SK-N-SH (cell line): Measurements from ENCODE around the gene CDH13. TPM values are rescaled to one million over a fixed set of nuclear protein-coding genes. Genes with fewer than 3 reads are reported as not detected.

ENCODE experiments used
- CTCF ChIA-PET: fragments of 300-600, 350-600 bp; formaldehyde crosslinking; extraction: SDS; loops from one replicate; lab custom pipeline; 2021; lab: Yijun Ruan, JAX
- POLR2A ChIA-PET: fragments of 350-600 bp; sonication (Branson Sonifier 250); formaldehyde crosslinking; extraction: SDS; loops from one replicate; lab custom pipeline; 2020; ENCODE audit warnings: antibody characterized with exemption, inconsistent platforms; lab: Yijun Ruan, JAX
- DNase-seq: peaks from one replicate; pipeline ENCODE4 v3.0.0; 2012
- H2AFZ ChIP-seq: fragments of 200-600 bp; sonication (generic); 2 replicates; pipeline ENCODE4 v1.8.1; 2016; ENCODE audit warnings: antibody characterized with exemption, mild to moderate bottlenecking, low read depth
- H3F3A ChIP-seq: fragments of 200-600 bp; sonication (generic); replicated peaks from 2 replicates; pipeline ENCODE3; 2016; ENCODE audit warnings: antibody characterized with exemption, mild to moderate bottlenecking; ENCODE audit not compliant: insufficient read depth
- H3K27ac ChIP-seq, 2 experiments: fragments of 200-500 bp in 1 of 2; fragments of 200-600 bp in 1 of 2; sonication (Bioruptor generic) in 1 of 2; sonication (generic), shearing (Covaris generic) in 1 of 2; 2 replicates each; pipeline versions ENCODE4 v1.5.1 to v1.6.1; 2014 to 2016; ENCODE audit warnings: low read depth in 2 of 2, inconsistent platforms in 1 of 2, low read length in 1 of 2, mild to moderate bottlenecking in 1 of 2, mixed read lengths in 1 of 2
- H3K27me3 ChIP-seq: fragments of 200-600 bp; sonication (generic), shearing (Covaris generic); 2 replicates; pipeline ENCODE4 v1.6.1; 2016; ENCODE audit warnings: mixed run types; ENCODE audit not compliant: insufficient read depth
- H3K36me3 ChIP-seq, 2 experiments: fragments of 200-500 bp in 1 of 2; fragments of 200-600 bp in 1 of 2; sonication (Bioruptor generic) in 1 of 2; sonication (generic) in 1 of 2; replicated peaks in 1 of 2; 2 replicates each; pipeline versions ENCODE3 to v1.5.1; 2014 to 2016; ENCODE audit warnings: low read length in 1 of 2, mild to moderate bottlenecking in 1 of 2; ENCODE audit not compliant: insufficient read depth in 2 of 2, control insufficient read depth in 1 of 2
- H3K4me1 ChIP-seq, 2 experiments: fragments of 200-500 bp in 1 of 2; fragments of 200-600 bp in 1 of 2; sonication (Bioruptor generic) in 1 of 2; sonication (generic), shearing (Covaris generic) in 1 of 2; 2 replicates each; pipeline versions ENCODE4 v1.5.1 to v1.6.1; 2014 to 2016; ENCODE audit warnings: low read depth in 1 of 2, low read length in 1 of 2, mixed run types in 1 of 2; ENCODE audit not compliant: insufficient read depth in 2 of 2, control insufficient read depth in 1 of 2
- H3K4me2 ChIP-seq: fragments of 200-600 bp; sonication (generic), shearing (Covaris generic); 2 replicates; pipeline ENCODE4 v1.6.1; 2017; ENCODE audit warnings: mixed run types
- H3K4me3 ChIP-seq, 2 experiments: fragments of 200-500 bp in 1 of 2; fragments of 200-600 bp in 1 of 2; sonication (Bioruptor generic) in 1 of 2; sonication (generic), shearing (Covaris generic) in 1 of 2; 2 replicates each; pipeline versions ENCODE4 v1.5.1 to v1.8.1; 2014 to 2016; ENCODE audit warnings: low read depth in 2 of 2, inconsistent platforms in 1 of 2, low read length in 1 of 2, mild to moderate bottlenecking in 1 of 2, mixed read lengths in 1 of 2, moderate library complexity in 1 of 2
- H3K79me2 ChIP-seq: fragments of 200-600 bp; sonication (generic); 2 replicates; pipeline ENCODE4 v1.8.1; 2017; ENCODE audit warnings: mild to moderate bottlenecking; ENCODE audit not compliant: insufficient read depth
- H3K9ac ChIP-seq: fragments of 200-600 bp; sonication (generic); 2 replicates; pipeline ENCODE4 v1.6.1; 2017; ENCODE audit warnings: mixed run types
- H3K9me2 ChIP-seq: fragments of 200-600 bp; sonication (generic); 2 replicates; pipeline ENCODE4 v1.6.1; 2017; ENCODE audit warnings: mixed run types
- H3K9me3 ChIP-seq: fragments of 200-600 bp; sonication (generic); 2 replicates; pipeline ENCODE4 v1.6.1; 2017; ENCODE audit warnings: mixed run types, mild to moderate bottlenecking, moderate library complexity
- H4K20me1 ChIP-seq: fragments of 200-600 bp; sonication (generic); 2 replicates; pipeline ENCODE4 v1.6.1; 2017; ENCODE audit warnings: mild to moderate bottlenecking, mixed run types; ENCODE audit not compliant: insufficient read depth
- CTCF ChIP-seq: fragments of 200-600 bp; sonication (generic); IDR thresholded peaks from 2 replicates; pipeline ENCODE4 v1.6.1; 2017; ENCODE audit warnings: antibody characterized with exemption, mild to moderate bottlenecking, moderate library complexity
- EP300 ChIP-seq, 2 experiments: IDR thresholded peaks; 2 replicates each; pipeline versions ENCODE4 v1.4.0 to v1.6.1; 2012; ENCODE audit warnings: borderline replicate concordance in 1 of 2, low read depth in 1 of 2, low read length in 1 of 2
- EZH2phosphoT487 ChIP-seq: fragments of 200-600 bp; sonication (generic); IDR thresholded peaks from 2 replicates; pipeline ENCODE4 v1.6.1; 2017; ENCODE audit warnings: low read depth, mixed run types, mild to moderate bottlenecking, antibody characterized with exemption, moderate library complexity, borderline replicate concordance
- FOXM1 ChIP-seq: IDR thresholded peaks from 2 replicates; pipeline ENCODE4 v1.4.0; 2012; ENCODE audit warnings: low read depth, mild to moderate bottlenecking
- GABPA ChIP-seq: IDR thresholded peaks from 2 replicates; pipeline ENCODE4 v1.4.0; 2012; ENCODE audit warnings: low read depth, mild to moderate bottlenecking
- IRF3 ChIP-seq: fragments of 150-350 bp; IDR thresholded peaks from 2 replicates; pipeline ENCODE4 v1.6.1; 2016; ENCODE audit warnings: mild to moderate bottlenecking, low read depth, low read length
- JUND ChIP-seq: IDR thresholded peaks from 2 replicates; pipeline ENCODE4 v1.4.0; 2012
- NFIC ChIP-seq: IDR thresholded peaks from 2 replicates; pipeline ENCODE4 v1.4.0; 2012; ENCODE audit warnings: borderline replicate concordance
- POLR2AphosphoS5 ChIP-seq: IDR thresholded peaks from 2 replicates; pipeline ENCODE4 v1.6.1; 2012; ENCODE audit warnings: low read depth, low read length
- RXRA ChIP-seq: IDR thresholded peaks from 2 replicates; pipeline ENCODE4 v1.4.0; 2012; ENCODE audit warnings: low read depth, mild to moderate bottlenecking, borderline replicate concordance
- SIN3A ChIP-seq: IDR thresholded peaks from 2 replicates; pipeline ENCODE4 v1.6.1; 2012; ENCODE audit warnings: low read depth, mild to moderate bottlenecking, low read length, moderate library complexity, borderline replicate concordance
- SMC3 ChIP-seq: IDR thresholded peaks from 2 replicates; pipeline ENCODE4 v1.6.1; 2012; ENCODE audit warnings: low read depth, low read length, improper control_type of control experiment
- TCF12 ChIP-seq: IDR thresholded peaks from 2 replicates; pipeline ENCODE4 v1.4.0; 2012
- TEAD4 ChIP-seq: IDR thresholded peaks from 2 replicates; pipeline ENCODE4 v1.4.0; 2012; ENCODE audit warnings: mild to moderate bottlenecking, borderline replicate concordance; ENCODE audit not compliant: insufficient read depth
- YY1 ChIP-seq: IDR thresholded peaks from 2 replicates; pipeline ENCODE4 v1.4.0; 2012; ENCODE audit warnings: low read depth, mild to moderate bottlenecking
- WGBS: methylation state at CpG from one replicate; pipeline ENCODE4 v1.1.6; 2017; ENCODE audit warnings: low lambda C conversion rate; 5-methylcytosine and 5-hydroxymethylcytosine counted together
- polyA plus RNA-seq, 3 experiments: library from polyadenylated mRNA; depleted of rRNA; stranded (reverse); fragments of >200 nt; gene quantifications; 2 replicates each; pipeline ENCODE4 v1.2.3, GENCODE V29; 2012

Gene CDH13
- polyA plus RNA-seq, 1 of the 3 experiments (the other 2 are of a cell fraction): 93.0 TPM

GRCh38 chr16:83586461-83587200 lies 959.9 kb downstream of the CDH13 start:
- Histone ChIP-seq H4K20me1 (no peaks in the 10 kb centered on the region), H3K9me3 (no peaks in the 10 kb centered on the region), H3F3A (no peaks in the 10 kb centered on the region), H3K4me2 (no peak overlapping the region), H3K4me3 (no peak overlapping the region)
- no peak for TF ChIP-seq IRF3
- TF ChIP-seq TCF12: no peak
- TF ChIP-seq EZH2phosphoT487: no peak
- no peak for TF ChIP-seq SMC3
- TF ChIP-seq NFIC: no peak
- TF ChIP-seq, all 33 proteins: peak for 0
- no peaks in the 10 kb centered on the region for H3K9me2 ChIP-seq
- ChIA-PET POLR2A (no interaction called here), CTCF (no interaction called here)
- no peaks in the 10 kb centered on the region for H3K4me1 ChIP-seq
- WGBS: 9% methylated on average over 11 of the region's 11 CpGs
- no peak overlapping the region for H3K9ac ChIP-seq
- H3K79me2 ChIP-seq: no peaks in the 10 kb centered on the region
- no peaks in the 10 kb centered on the region for H3K36me3 ChIP-seq
- H3K27ac ChIP-seq: no peak overlapping the region
- DNase-seq: no peak
- H2AFZ ChIP-seq: no peak overlapping the region
- no peaks in the 10 kb centered on the region for H3K27me3 ChIP-seq

- Histone ChIP-seq H3F3A (no peaks in the 10 kb centered on the region), H3K9me2 (no peaks in the 10 kb centered on the region), H3K4me2 (no peak overlapping the region), H3K79me2 (no peaks in the 10 kb centered on the region), H3K36me3 (no peaks in the 10 kb centered on the region), H3K9ac (no peak overlapping the region), H3K27ac (no peak overlapping the region), H3K27me3 (no peaks in the 10 kb centered on the region), H4K20me1 (no peaks in the 10 kb centered on the region), H3K4me3 (no peak overlapping the region), H3K4me1 (no peaks in the 10 kb centered on the region), H3K9me3 (no peaks in the 10 kb centered on the region), H2AFZ (no peak overlapping the region)
- WGBS: 15% methylated on average over 12 of the region's 12 CpGs
- DNase-seq: no peak
- no peak for TF ChIP-seq SIN3A
- TF ChIP-seq YY1: no peak
- no peak for TF ChIP-seq EP300 (IDR thresholded peaks at IDR 0.05; ENCODE audit: borderline replicate concordance in 1 of 2, low read depth in 1 of 2, low read length in 1 of 2)
- TF ChIP-seq FOXM1: no peak
- no peak for TF ChIP-seq POLR2AphosphoS5
- TF ChIP-seq JUND: no peak
- no peak for TF ChIP-seq TEAD4
- TF ChIP-seq CTCF: no peak
- TF ChIP-seq RXRA: no peak
- no peak for TF ChIP-seq GABPA
- ChIA-PET POLR2A (no interaction called here), CTCF (no interaction called here)
Observed at GRCh38 chr16:83587201-83587600, 960.4 kb downstream of the CDH13 start.
